Inferior parietal cortex (tissue), 1 donor: ENCODE measurements around the gene WNT11.
"Not testable (repeated sequence)": the region's sequence is repeated elsewhere in the genome, so short reads cannot be mapped to it uniquely, and the experiment has no call there.

Experiments
- DNase-seq: peaks from one replicate; pipeline ENCODE4 v3.0.0-alpha.2; 2016; ENCODE audit errors: extremely low spot score

The WNT11 gene

GRCh38 chr11:76203131-76203925 lies 3.0 kb downstream of the WNT11 start:
- DNase-seq: no peak

GRCh38 chr11:76201672-76202412 lies 4.5 kb downstream of the WNT11 start:
- DNase-seq: no peak

GRCh38 chr11:76201056-76201455 lies 5.2 kb downstream of the WNT11 start:
- DNase-seq: no peak

GRCh38 chr11:76200006-76200940 lies 6.0 kb downstream of the WNT11 start:
- no peak for DNase-seq

- not testable (repeated sequence) for DNase-seq
Observed at GRCh38 chr11:76198691-76199090, 7.6 kb downstream of the WNT11 start.

GRCh38 chr11:76197941-76198640 lies 8.2 kb downstream of the WNT11 start:
- DNase-seq: no peak

GRCh38 chr11:76197332-76197731 lies 9.0 kb downstream of the WNT11 start:
- no peak for DNase-seq

GRCh38 chr11:76196849-76197248 lies 9.5 kb downstream of the WNT11 start:
- DNase-seq: no peak

- no peak for DNase-seq
Observed at GRCh38 chr11:76194872-76195668, 11.2 kb downstream of the WNT11 start.

GRCh38 chr11:76193219-76193618 lies 13.1 kb downstream of the WNT11 start:
- DNase-seq: no peak

GRCh38 chr11:76190376-76190775 lies 15.9 kb downstream of the WNT11 start:
- DNase-seq: no peak

- DNase-seq: no peak
Observed at GRCh38 chr11:76189682-76190081, 16.6 kb downstream of the WNT11 start.

GRCh38 chr11:76188873-76189272 lies 17.4 kb downstream of the WNT11 start:
- no peak for DNase-seq

- DNase-seq: no peak
Observed at GRCh38 chr11:76186776-76187279, 19.5 kb downstream of the WNT11 start.

GRCh38 chr11:76185931-76186401 lies 20.3 kb downstream of the WNT11 start:
- DNase-seq: no peak

- DNase-seq: no peak
Observed at GRCh38 chr11:76185511-76185910, 20.8 kb downstream of the WNT11 start.

GRCh38 chr11:76184551-76184993 lies 21.7 kb downstream of the WNT11 start:
- no peak for DNase-seq

GRCh38 chr11:76181371-76181770 lies 24.9 kb downstream of the WNT11 start:
- no peak for DNase-seq

- no peak for DNase-seq
Observed at GRCh38 chr11:76179147-76179546, 27.2 kb downstream of the WNT11 start.

- no peak for DNase-seq
Observed at GRCh38 chr11:76177250-76177686, 29.0 kb downstream of the WNT11 start.
